Prostate gland (tissue), 2 donors: ENCODE data around the gene NTRK2.

ENCODE experiments used
- CTCF ChIP-seq, 4 experiments: fragments of 200-600 bp in 2 of 4; fragments of 450-650 bp in 2 of 4; sonication (generic) in 2 of 4; IDR thresholded peaks; 1 replicate in 3 of 4; 2 replicates in 1 of 4; pipeline ENCODE4 v1.5.1; 2016 to 2019; ENCODE audit warnings: antibody characterized with exemption in 4 of 4, mild to moderate bottlenecking in 2 of 4, moderate library complexity in 2 of 4
- POLR2AphosphoS5 ChIP-seq: sonication (generic); formaldehyde crosslinking; IDR thresholded peaks from one replicate; pipeline ENCODE4 v1.6.1; 2017; ENCODE audit warnings: antibody characterized with exemption

GRCh38 chr9:84772511-84772910 lies 103.0 kb downstream of the NTRK2 start:
- no peak for TF ChIP-seq CTCF (IDR thresholded peaks at IDR 0.05)
- TF ChIP-seq POLR2AphosphoS5, result no peak
